ENCODE data around the gene CLIP2.

DNA sequence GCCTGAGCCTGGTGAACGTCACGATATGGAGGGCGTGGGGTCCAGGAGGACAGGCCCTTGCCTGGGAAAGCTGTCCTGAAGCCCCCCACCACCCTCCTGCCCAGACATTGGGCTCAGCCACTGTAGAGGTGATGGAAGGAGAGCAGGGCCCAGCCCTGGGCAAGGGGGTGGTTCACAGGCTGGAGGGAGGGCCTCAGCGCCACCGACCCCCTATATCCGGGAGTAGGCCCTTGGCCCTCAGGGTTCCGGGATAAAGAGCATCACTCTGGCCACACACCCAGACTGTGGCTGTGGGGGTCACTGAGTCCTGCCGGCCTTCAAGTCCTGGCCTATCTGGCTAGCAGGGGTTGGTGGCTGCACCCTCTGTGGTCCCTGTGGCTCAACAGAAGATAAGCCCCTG lies 109.2 kb downstream of the CLIP2 start:
- TF ChIP-seq, protein P1, sequence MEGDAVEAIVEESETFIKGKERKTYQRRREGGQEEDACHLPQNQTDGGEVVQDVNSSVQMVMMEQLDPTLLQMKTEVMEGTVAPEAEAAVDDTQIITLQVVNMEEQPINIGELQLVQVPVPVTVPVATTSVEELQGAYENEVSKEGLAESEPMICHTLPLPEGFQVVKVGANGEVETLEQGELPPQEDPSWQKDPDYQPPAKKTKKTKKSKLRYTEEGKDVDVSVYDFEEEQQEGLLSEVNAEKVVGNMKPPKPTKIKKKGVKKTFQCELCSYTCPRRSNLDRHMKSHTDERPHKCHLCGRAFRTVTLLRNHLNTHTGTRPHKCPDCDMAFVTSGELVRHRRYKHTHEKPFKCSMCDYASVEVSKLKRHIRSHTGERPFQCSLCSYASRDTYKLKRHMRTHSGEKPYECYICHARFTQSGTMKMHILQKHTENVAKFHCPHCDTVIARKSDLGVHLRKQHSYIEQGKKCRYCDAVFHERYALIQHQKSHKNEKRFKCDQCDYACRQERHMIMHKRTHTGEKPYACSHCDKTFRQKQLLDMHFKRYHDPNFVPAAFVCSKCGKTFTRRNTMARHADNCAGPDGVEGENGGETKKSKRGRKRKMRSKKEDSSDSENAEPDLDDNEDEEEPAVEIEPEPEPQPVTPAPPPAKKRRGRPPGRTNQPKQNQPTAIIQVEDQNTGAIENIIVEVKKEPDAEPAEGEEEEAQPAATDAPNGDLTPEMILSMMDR (conservative IDR thresholded peaks at IDR 0.05), result no peak
- no peak for TF ChIP-seq EZH2 (IDR thresholded peaks at IDR 0.05; ENCODE audit: low read depth)

Data from PC-9 (cell line).